NCI-H2196 treated with DMSO at 0.1 percent for 48 hours (cell line): Measurements from ENCODE around the gene NNAT.

Experiments used
- DNase-seq: peaks from one replicate; lab custom pipeline; 2025; ENCODE audit not compliant: unreplicated experiment; lab: John Stamatoyannopoulos, UW

NNAT gene

GRCh38 chr20:37501940-37502339 is 19.1 kb upstream of the NNAT start:
- peak; percentile 45 for DNase-seq

DNA sequence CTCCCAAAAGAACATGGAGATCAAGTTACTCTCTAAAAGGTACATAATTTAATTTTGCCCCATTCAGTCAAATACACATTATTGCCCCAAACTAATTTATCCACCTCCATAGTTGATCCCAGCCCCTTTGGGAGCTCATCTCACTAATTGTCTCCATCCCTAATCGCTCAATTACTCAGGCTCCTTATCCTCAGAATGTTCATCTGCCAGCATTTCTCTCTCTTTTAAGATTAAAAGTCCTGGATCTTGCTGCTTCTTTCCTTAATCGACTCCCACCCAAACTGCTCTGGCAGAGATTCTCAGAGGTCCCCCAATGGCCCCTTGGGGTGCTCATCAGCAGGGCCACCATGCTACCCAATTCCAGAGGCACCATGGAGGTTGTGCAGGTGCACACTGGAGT is 18.4 kb upstream of the NNAT start:
- no peak for DNase-seq

DNA sequence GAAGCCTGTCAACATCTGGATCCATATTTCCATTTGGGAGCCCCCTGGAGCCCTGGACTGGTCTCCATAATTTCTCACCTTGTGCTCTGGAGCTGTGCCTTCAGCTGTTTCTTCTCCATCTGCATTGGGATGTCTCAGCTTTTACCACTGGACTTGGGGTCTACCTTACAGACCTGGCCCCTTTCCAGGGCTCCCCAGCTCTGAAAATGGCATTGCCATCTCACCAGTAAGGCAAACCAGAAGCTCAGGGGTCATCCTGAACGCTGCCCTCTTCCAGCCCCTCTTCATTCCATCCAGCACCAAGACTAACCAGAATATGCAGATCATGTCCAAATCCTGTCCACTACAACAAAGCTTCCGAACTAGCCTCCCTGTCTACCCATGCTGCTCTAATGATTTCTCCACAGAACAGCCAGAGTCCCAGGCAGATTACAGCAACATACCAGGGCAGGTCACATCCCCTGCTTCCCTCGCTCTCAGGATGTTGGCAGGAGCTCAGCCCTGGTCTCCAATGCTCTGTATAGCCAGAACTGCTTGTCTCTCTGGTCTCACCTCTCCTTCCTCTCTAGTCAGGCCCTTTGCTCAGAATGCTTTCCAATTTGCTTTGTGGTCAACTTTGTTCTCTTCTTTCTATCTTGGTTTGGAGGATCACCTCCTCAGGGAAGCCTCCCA is 17.7 kb upstream of the NNAT start:
- no peak for DNase-seq

DNA sequence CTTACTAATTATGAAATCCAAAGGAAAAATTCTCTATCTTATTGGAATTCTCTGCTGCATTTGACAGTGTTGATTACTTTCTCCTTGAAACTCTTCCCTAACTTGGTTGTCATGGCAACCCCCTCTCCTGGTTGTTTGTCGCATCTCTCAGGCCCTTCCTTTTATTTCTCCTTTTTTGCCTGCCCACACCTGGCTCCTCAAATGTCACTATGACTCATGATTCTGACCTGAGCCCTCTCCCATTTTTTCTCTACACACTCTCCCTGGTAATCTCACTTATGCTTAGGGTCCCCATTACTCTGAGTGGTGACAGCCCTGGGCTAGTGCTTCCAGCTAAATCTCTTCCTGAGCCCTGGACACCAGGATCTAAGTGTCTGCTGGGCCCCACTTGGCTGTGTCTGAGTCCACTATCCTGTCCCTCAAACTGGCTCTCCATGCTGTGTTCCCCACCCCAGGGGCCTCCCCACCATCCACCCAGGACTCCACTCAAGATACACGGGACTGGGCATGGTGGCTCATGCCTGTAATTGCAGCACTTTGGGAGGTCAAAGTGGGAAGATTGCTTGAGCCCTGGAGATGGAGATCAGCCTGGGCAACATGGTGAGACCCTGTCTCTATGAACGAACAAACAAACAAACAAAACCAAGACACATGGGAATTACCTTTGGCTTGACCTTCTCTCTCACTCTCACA is 16.5 kb upstream of the NNAT start:
- peak; percentile 29 for DNase-seq

DNA sequence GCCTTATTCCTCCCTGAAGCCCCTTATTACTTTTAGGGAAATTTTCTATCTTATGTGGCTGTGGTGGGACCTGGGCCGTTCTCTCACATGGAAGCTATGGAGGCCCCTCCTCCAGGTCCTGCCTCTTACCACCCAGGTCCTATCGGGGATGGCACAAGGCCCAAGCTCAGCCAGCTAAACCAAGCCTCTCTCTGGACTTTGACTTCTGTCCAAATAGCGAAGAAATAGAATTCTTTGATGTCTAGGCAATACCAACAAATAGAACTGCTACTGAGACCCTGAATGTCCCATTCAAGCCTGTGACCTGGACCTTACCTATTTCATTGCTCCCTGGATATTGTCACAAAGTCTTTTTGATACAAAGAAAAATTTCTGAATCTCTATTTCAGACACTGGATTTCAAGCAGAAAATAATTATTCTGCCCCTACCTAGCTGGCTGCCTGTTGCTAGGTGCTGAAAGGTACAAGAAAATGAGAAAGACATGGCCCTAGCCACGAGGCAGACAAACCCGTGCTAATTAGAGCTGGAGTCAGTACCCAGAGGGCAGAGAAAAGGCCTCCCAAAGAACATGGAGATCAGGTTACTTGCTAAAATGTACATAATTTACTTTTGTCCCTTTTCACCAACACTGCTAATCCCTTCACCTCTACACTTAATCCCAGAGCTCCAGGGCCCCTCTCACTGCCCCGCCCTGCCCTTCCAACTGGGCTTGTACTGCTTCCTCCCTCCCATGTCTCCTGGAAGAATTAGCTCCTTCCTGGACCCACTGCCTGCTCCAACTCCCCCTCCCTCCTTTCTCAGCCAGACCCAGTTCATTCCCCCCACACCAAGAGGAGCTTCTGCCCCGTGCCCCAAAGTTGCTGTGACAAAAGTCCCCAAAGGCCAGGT is 15.5 kb upstream of the NNAT start:
- DNase-seq, result no peak

- no peak for DNase-seq
Measured at GRCh38 chr20:37506152-37506725, 14.8 kb upstream of the NNAT start.

GRCh38 chr20:37510226-37510625 is 10.8 kb upstream of the NNAT start:
- DNase-seq, result no peak

GRCh38 chr20:37511610-37512275 is 9.3 kb upstream of the NNAT start:
- DNase-seq, result no peak

GRCh38 chr20:37513779-37514359 is 7.2 kb upstream of the NNAT start:
- no peak for DNase-seq

DNA sequence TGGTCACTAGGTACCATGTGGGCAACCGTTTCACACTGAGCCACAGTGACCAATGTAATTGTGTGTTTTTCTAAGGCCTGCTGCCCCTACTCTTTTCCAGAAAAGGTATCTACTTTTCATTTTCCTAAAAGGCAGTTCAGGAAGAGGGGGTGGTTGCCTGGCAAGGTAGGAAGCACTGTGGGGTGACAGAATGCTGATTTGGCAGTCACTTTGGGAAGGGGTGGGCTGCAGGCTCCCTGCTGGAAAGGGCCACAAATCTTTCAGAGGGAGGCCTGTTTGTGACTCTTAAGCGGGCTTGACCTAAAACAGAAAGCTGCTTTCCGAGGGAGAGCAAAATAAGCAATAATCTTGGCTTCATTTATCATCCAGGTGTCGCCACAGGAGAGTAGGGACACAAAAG is 5.2 kb upstream of the NNAT start:
- no peak for DNase-seq

DNA sequence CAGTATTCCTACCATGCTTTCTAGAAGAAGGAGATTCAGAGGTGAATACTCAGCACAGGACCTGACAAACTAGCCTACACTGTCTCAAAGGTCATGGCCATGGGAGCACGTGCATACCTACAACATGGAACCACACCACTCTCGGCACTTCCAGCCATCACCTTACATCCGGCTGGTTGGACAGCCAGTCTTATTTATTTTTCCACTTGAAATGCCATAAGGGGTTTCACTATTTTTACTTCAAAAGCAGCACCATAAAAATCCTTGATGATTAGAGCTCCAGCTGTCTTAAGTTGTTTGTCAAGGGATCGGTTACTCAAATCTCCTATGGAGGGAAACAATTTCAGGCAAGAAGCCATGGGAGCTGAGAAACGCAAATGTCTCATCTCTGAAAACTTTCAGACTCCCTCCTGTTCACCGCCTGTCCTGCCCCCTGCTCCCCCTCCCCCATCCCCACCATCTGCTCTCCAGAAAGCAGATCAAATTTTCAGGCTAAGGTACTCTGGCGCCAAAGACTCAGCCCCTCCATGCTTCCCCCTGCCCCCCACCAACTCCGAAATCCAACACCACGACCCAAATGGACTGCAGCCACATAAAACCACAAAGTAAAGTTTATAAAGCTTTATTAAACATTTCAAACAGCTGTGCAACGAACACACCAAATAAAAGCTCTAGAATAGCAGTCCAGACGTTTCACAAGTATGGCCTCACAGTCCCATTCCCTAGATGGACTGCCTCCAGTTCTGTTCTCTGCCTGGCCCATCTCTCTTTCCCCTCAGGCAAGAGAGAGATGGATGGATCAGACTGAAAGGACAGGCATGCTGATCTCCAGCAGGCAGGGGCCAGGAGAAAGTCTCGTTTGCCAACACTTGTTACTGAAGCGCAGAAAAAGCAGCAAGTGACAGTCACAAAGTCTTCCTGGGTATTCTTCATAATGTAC is 4.0 kb upstream of the NNAT start:
- peak; percentile 87 for DNase-seq

- DNase-seq, result no peak
Measured at GRCh38 chr20:37518059-37518458, 3.0 kb upstream of the NNAT start.

DNA sequence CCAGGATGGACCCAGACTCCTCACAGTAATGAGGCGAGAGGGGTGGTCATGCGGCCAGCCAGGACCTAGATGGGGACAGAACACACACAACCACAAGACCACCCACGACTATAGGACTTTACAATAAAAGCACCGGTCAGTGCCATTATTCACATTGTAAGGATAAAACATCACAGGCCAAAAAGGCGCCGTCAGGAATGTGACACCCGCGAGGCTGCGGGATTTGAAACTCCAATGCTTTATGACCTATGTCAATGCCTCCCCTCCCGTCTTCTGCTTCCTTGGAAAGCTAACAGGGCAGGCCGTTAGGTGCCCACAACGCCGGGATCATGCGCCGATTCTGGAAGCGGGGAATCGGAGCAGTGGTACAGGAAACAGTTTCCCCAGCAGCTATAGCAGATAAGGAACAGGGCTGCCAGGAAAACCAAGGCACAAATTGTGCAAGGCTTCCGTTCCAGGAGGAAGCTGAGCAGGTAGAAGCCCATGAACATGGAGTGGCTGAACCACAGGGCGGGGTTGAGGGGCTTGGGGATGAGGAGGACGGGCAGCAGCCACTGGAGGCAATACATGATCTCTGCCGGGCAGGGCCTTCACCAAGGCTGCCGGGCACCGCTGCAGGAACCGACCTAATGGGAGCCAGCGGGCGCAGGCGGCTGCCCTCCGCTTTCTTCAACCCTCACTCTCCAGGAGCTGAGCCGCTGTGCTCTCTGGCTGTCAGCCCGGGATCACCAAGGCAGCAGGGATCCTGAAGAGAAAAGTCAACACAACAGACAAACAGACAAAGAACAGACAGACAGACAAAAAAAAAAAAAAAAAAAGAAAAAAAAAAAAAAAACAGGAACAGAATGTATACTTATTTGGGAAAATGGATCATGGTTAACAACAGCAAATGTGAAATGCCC is 2.2 kb upstream of the NNAT start:
- DNase-seq, result peak; percentile 55

- peak; percentile 56 for DNase-seq
Measured at GRCh38 chr20:37519508-37520418, 1.3 kb upstream of the NNAT start.

GRCh38 chr20:37520419-37520955 is 563 bp upstream of the NNAT start:
- DNase-seq, result no peak

GRCh38 chr20:37522260-37523011 is 1.4 kb downstream of the NNAT start:
- no peak for DNase-seq

GRCh38 chr20:37523012-37523391 is 2.0 kb downstream of the NNAT start:
- DNase-seq, result no peak
